ENCODE results near the gene CYP4A22.
A peak's percentile ranks its signal among the peaks of the same experiment; 100 is the strongest.
"Not testable (repeated sequence)": the region's sequence is repeated elsewhere in the genome, so short reads cannot be mapped to it uniquely, and the experiment has no call there.

CYP4A22 gene

GRCh38 chr1:47156457-47156856 is 19.2 kb downstream of the CYP4A22 start:
- not testable (repeated sequence) for DNase-seq

- not testable (repeated sequence) for DNase-seq
These were observed 20.7 kb downstream of the CYP4A22 start for GRCh38 chr1:47157957-47158356.

- no peak for DNase-seq
These were observed 23.5 kb downstream of the CYP4A22 start for GRCh38 chr1:47160716-47161115.

GRCh38 chr1:47161298-47162040 is 24.2 kb downstream of the CYP4A22 start:
- no peak for DNase-seq

GRCh38 chr1:47164552-47164951 is 27.3 kb downstream of the CYP4A22 start:
- no peak for DNase-seq

- no peak for DNase-seq
These were observed 35.5 kb downstream of the CYP4A22 start for GRCh38 chr1:47172782-47173181.

GRCh38 chr1:47174656-47175020 is 37.4 kb downstream of the CYP4A22 start:
- DNase-seq = no peak

- DNase-seq = peak in 42 of 56 donors; percentile 8 to 70 (median 40)
These were observed 38.1 kb downstream of the CYP4A22 start for GRCh38 chr1:47175227-47175934.

GRCh38 chr1:47178020-47178419 is 40.8 kb downstream of the CYP4A22 start:
- no peak for DNase-seq

GRCh38 chr1:47178654-47179016 is 41.4 kb downstream of the CYP4A22 start:
- no peak for DNase-seq

- peak in 49 of 56 donors; percentile 17 to 88 (median 64) for DNase-seq
These were observed 42.1 kb downstream of the CYP4A22 start for GRCh38 chr1:47179017-47179987.

- DNase-seq = no peak
These were observed 42.8 kb downstream of the CYP4A22 start for GRCh38 chr1:47179988-47180563.

- no peak for DNase-seq
These were observed 43.4 kb downstream of the CYP4A22 start for GRCh38 chr1:47180603-47181094.

GRCh38 chr1:47181095-47181954 is 44.1 kb downstream of the CYP4A22 start:
- no peak for DNase-seq

- DNase-seq = no peak
These were observed 44.9 kb downstream of the CYP4A22 start for GRCh38 chr1:47181955-47182675.

- DNase-seq = peak in 3 of 56 donors; percentile 10 to 15 (median 13)
These were observed 45.5 kb downstream of the CYP4A22 start for GRCh38 chr1:47182676-47183235.

GRCh38 chr1:47183308-47184089 is 46.3 kb downstream of the CYP4A22 start:
- DNase-seq = no peak
